ENCODE results near the gene SPDYA. TPM values are rescaled to one million over a fixed set of nuclear protein-coding genes. Genes with fewer than 3 reads are reported as not detected.

The SPDYA gene
- polyA plus RNA-seq, 10 donors, result 0.63 to 3.5 (median 0.87) TPM

Other genes starting within 250 kb of the SPDYA start
- 100 to 1,000 TPM; 140 to 236 (median 187) TPM for gene PPP1CB, start 59.0 kb upstream of the SPDYA start, polyA plus RNA-seq (ENCODE audit: insufficient read length in 10 of 10)
- gene TRMT61B, start 59.5 kb downstream of the SPDYA start, polyA plus RNA-seq (ENCODE audit: insufficient read length in 10 of 10), result 10 to 100 TPM in 9 of 10 donors, 1 to 10 TPM in 1; 9.4 to 16.7 (median 13.3) TPM
- 10 to 100 TPM; 26.4 to 39.0 (median 32.1) TPM for gene WDR43, start 83.8 kb downstream of the SPDYA start, polyA plus RNA-seq (ENCODE audit: insufficient read length in 10 of 10)
- 1 to 10 TPM in 6 of 10 donors, under 1 TPM in 4; 0.15 to 2.4 (median 1.1) TPM for gene TOGARAM2, start 170.5 kb downstream of the SPDYA start, polyA plus RNA-seq (ENCODE audit: insufficient read length in 10 of 10)

Measured in muscle of back (tissue), 10 donors.